NCI-H524 (cell line): ENCODE data around the gene RERE.
A peak's percentile ranks its signal among the peaks of the same experiment; 100 is the strongest.
"Not testable (repeated sequence)": the region's sequence is repeated elsewhere in the genome, so short reads cannot be mapped to it uniquely, and the experiment has no call there.

Experiments
- DNase-seq, 2 experiments: peaks; one replicate each; lab custom pipeline; 2025; lab: John Stamatoyannopoulos, UW

Gene RERE

DNA sequence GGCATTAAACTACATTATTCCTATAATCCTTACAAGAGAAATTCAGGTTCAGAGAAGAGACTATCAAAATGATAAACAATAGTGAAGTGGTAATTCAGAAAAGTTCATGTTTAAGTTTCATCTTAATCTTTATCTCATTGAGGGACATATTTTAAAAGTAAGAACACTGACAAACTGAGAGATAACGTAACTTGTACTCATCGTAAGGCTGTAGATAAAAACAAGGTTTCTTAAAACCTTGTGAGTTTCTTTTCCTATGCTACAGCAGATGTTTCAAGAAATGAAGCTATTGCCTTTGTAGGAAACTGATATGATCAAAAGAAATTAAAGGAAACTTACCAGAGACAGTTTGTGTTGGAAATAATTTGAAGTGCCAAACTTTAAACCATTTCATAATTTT lies 65.0 kb downstream of the RERE start:
- no peak for DNase-seq

DNA sequence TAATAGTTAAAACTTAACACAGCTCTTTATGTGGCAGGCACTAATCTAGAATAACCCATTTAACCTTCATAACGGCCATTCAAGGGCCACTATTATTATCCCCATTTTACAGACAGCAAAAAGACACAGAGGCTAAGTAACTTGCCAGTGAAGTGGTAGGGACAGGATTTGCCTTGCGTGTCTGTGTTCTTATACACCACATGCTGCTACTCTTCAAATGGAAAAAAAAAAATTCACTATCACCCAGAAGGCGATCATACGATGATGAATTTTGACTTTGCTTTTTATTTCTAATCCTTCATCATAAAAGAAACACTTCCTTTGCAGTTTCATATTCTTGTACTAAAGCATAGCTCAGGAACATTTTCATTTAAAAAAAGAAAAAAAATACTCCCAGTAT lies 65.5 kb downstream of the RERE start:
- peak in 1 of 2 experiments; percentile 12 for DNase-seq

DNA sequence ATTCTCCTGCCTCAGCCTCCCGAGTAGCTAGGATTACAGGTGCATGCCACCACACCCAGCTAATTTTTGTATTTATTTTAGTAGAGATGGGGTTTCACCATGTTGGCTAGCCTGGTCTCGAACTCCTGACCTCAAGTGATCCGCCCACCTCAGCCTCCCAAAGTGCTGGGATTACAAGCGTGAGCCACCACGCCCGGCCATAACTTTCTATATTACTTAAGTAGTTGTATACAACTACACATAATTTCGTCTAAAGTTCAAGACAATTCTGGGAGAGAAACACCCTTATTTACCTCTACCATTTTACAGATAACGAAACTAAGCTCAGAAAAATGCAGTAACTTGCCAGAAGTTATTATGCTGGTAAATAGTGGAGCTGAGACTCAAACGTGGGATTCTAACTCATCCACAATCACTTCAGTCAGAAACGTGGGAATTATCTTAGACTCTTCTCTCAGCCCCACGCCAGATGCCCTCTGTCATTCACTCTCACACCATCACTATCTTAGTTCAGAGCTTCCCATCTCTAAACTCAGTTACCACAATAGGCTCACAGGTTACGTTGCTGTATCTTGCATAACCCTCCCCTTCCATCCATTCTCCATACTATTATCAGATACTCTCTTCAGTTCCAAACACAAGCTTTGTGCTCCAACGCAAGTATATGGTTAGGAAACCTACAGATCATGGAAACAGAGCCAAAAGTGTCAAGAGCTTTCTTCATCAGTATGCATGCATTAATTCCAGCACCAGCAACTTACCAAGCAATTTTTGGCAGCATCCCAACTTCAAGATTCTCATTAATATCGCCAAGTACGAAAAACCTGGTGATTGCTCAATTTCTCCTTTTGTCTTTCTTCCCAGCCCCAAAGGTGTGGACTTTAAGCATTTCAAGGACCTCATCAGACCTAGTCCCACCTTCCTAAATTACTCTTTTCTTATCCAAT lies 69.3 kb downstream of the RERE start:
- DNase-seq = no peak

DNA sequence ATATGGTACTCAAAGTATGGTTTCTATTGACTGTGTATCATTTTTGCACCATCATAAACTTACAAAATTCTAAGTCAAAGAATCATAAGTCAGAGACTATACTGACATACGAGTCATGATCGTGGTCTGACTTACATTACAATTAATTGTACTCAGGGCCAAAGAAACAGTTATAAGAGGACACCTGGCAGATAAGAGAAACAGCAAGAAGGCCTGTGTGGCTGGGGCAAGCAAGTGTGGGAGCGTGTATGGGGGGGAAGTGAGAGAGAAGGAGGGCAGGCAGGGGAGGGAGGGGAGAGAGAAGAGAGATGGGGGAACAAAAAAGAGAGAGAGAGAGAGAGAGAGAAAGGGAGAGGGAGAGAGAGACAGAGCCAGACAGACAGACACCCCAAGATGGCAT lies 70.9 kb downstream of the RERE start:
- no peak for DNase-seq

DNA sequence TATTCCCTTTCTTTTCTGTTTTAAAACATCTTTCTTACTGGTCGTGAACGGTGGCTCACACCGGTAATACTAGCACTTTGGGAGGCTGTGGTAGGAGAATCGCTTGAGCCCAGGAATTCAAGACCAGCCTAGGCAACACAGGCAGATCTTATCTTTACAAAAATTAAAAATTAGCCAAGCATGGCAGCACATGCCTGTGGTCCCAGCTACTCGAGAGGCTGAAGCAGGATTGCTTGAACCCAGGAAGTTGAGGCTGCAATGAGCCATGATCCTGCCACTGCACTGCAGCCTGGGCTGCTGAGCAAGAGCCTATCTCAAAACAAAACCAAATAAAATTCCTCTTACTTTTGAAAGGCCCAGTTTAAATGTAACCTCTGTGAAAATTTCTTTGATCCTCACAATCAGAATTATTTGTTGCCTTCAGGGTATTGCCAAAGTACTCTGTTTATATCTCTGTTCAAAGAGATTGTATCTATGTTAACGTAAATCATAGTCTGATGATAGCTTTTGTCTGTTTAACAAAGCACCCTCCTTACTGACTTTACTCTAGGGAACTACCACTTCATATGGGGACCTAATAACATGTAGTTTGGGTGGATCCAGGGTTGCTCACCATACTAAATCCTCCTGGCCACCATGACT lies 71.6 kb downstream of the RERE start:
- no peak for DNase-seq

DNA sequence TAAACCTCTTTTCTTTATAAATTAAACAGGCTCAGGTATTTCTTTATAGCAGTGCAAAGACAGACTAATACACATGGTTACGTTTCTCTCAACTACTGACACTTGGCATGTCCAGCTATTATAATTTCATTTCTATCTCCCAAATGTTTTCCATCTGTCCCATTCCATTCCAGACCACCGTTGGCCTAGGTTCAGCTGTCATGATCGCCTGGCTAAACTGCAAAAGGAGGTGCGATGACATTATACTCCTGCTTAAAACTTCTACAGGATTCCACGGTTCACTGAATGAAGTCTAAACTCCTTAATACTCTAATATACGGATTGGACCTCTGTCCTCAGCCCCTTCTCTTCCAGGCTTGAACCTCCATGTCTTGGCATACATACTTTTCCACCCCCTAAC lies 72.1 kb downstream of the RERE start:
- DNase-seq = no peak

DNA sequence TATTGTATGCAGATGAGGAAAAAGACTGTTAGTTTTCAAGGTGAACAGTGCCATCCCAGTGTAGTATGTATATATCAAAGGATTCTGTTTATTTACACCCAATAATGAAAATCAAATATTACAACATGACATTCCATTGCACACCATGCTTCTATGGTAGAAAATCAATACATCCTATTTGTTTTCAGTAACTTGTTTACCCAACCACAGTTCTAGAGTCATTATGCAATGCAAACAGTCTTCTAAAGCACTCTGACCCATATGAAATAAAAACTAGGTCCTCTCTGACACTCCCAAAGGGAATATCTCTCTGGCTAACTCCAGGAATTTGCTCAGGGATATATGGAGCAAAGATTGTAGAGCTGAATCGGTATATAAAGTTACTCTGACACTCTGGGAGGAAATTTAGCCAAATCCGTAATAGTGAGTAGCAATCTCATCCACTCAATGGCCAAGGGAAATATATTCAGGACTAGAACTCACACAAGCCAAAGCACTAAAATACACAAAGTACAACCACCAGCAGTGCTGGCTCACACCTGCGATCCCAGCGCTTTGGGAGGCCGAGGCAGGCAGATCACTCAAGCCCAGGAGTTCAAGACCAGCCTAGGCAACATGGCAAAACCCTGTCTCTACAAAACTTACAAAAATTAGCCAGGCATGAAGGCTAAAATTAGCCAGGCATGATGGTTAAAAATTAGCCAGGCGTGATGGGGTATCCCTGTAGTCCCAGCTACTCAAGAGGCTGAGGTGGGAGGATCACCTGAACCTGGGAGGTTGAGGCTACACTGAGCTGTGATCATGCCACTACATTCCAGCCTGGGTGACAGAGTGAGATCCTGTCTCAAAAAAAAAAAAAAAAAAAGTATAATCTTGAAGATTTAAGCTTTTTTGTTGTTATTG lies 75.2 kb downstream of the RERE start:
- no peak for DNase-seq

DNA sequence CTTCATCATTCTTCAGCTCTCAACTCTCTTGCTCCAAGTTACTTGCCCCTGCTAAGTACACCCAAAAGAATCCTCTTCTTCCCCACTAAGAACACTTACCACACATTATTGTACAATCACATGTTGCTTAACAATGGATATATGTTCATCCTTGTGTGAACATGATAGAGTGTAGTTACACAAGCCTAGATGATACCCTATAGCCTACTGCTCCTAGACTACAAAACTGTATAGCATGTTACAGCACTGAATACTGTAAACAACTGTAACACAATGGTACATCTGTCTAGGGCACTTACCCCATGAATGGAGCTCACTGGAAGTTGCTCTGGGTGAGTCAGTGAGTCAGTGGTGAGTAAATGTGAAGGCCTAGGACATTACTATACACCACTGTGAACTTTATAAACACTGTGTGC lies 77.4 kb downstream of the RERE start:
- no peak for DNase-seq

DNA sequence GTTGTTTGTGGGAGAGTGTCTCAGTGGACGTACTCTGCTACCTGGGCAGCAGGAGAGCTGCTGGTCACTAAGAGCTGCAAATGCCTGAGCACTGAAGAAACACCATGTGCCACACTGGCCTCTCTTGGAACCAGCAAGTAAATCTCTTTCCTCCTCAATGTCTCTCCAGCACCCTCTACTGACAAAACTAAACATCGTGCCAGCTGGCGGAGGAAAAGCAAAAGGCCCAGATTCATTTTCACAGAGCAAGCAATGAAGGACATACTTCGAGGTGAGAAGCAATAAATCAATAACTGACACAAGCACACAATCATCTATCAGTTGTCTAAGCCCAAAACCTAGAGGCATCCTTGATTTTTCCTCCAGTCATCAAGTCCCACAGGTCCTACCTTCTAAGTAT lies 78.1 kb downstream of the RERE start:
- no peak for DNase-seq

DNA sequence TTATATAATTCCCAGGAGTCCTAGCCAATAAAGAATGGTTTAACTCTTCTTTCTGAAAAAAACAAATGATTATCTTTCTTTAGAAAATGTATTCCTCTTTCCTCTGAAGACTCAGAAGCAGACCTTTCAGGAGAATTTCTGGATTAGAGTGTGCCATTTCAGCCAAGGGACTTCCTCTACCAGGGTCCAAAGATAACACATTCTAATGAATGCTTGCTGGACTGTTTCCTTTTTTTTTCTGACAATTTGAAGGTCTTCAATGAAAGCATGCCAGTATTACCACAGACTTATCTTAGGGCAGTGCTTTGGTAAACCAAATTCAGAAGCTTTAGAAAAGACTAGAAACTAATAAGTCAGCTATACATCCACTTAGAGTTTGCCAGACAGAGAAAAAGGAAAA lies 80.5 kb downstream of the RERE start:
- DNase-seq = no peak

DNA sequence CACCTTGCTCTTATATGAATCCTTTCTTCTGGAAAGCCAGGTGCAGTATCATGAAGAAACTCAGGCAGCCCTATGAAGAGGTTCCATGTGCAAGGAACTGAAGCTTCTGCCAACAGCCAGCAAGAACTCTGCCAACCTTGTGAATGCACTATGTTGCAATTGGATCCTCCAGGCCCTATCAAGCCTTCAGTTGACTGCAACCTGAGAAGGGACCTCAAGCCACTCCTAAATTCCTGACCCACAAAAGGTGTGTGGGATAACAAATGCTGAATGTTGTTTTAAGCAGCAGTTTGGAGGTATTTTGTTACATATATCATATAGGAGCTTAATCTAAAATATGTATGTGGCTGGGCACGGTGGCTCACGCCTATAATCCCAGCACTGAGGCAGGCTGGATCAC lies 84.0 kb downstream of the RERE start:
- no peak for DNase-seq

DNA sequence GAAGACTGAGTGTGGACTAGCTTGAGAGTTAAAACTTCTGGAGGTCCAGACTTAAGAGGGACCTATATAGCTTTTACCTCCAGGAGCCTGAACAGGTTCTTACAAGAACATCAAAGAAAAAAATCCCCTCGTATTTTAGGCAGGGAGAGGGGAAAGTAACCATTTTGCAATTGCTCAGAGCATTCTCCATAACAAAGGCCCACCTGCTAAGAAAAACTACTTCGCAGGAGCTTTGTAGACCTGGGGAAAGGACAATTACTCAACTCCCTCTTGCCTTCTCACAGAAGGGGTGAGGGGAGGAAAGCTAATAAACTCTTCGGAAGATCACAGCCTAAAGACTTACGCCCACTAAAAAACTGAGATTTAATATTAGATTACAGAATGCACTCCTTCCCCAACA lies 86.3 kb downstream of the RERE start:
- DNase-seq = no peak

DNA sequence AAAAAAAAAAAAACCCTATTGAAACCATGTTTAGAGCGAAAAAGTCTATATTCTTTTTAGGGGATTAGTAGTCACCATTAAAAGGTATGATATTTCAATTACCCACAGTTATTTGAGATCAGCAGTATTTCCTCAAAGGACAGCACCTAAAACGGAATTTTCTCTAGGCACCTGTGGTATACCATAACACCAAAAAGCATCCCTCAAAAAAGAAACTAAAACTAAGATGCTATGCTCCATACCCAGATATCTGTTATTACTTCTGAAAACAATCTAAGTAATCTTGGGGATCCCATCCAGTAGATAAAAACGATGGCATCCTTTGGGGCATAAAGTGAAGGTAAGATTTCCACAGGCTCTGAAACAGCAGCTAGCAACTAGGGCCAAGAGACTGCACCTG lies 89.0 kb downstream of the RERE start:
- DNase-seq = no peak

DNA sequence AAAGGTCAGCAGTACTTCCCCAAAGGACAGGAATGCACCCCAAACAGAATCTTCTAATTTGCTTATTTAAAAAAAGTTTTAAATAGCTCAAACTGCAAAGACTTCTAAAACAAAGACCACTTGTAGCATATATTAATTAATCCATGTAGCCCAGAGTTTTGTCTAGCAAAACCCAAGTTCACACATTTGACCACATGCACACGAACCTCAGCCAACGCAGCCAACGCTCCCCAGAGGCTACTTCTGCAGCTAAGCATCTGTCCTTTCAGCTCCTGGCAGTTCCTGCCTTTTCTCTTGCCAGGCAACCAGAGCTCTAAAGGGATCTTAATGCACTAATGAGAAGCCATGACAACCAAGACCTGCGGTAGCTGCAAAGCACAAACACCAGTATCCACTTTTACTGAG lies 89.6 kb downstream of the RERE start:
- DNase-seq = peak; percentile 58 to 88

DNA sequence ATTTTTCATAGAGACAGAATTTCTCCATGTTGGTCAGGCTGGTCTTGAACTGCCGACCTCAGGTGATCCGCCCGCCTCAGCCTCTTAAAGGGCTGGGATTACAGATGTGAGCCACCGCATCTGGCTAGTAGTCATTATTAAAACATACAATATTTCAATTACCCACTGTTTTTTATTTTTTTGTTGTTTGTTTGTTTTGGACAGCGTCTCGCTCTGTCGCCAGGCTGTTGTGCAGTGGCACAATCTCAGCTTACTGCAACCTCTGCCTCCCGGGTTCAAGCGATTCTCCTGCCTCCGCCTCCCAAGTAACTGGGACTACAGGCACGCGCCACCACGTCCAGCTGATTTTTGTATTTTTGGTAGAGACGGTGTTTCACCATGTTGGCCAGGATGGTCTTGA lies 90.1 kb downstream of the RERE start:
- DNase-seq = not testable (repeated sequence)

DNA sequence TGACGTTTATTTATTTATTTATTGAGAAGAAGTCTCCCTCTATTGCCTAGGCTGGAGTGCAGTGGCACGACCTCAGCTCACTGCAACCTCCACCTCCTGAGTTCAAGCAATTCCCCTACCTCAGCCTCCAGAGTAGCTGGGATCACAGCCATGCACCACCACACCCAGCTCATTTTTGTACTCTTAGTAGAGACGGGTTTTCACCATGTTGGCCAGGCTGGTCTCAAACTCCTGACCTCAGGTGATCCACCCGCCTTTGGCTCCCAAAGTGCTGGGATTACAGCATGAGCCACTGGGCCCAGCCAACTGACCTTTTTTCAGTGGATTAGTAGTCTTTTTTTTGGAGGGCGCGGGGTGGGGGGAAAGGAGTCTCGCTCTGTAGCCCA lies 90.6 kb downstream of the RERE start:
- not testable (repeated sequence) for DNase-seq

DNA sequence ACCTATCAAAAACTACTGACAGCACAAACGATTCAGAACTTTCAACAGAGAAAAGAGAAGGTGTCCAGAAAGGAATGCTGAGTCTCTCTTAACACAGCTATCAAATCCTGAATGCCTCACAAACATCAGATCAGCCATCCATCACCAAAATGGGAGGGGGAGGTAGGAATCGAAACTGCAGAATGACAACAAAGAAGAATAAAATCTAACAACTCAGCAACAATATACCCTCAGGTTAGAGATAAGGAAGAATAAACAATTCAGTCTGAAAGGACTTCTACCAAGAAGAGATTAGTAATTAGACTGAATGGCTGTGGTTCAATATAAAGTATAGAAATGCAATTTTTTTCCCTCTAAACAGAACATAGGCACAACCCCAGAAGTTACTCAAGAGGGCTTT lies 94.4 kb downstream of the RERE start:
- DNase-seq = no peak

DNA sequence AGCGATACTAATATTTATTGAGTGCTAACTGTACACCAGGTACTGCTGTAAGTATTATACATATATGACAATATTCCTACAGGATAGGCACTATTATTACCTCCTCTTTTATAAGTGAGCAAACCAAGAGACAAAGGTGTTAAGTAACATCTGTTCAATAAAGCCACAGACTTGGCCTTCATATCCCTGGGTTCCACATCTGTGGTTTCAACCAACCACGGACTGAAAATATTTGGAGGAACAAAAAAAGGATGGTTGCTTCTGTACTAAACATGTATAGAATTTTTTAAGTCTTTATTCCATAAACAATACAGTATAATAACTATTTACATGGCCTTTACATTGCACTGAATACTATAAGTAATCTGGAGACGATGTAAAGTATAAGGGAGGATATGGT lies 95.1 kb downstream of the RERE start:
- no peak for DNase-seq

DNA sequence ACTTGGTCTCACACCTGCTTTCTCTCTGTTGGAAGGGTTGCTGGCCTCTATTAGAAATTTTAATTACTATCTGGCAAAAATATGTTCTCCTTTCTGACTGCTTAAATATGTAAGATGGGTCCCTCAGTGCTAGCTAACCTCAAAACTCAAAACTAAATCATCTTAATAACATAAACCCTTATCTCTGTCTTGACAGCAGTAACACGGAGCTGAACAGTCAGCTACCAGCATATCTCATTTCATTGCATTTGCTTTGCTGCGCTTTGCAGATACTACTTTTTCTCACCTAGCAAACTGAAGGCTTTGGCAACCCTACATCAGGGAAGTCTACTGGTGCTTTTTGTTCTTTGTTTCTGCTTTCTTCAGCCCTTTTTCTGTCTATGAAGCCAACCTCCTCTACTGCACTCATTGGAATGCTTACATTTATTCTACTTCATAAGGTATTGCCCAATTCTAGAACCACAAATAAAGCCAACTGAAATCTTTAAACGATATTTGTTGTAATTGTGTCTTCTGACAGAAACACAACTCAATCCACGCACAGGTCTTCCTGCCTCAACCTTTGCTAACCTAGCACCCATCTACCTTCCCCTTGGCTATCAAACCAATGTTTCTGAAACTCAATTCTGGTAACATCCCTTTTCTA lies 95.6 kb downstream of the RERE start:
- no peak for DNase-seq

DNA sequence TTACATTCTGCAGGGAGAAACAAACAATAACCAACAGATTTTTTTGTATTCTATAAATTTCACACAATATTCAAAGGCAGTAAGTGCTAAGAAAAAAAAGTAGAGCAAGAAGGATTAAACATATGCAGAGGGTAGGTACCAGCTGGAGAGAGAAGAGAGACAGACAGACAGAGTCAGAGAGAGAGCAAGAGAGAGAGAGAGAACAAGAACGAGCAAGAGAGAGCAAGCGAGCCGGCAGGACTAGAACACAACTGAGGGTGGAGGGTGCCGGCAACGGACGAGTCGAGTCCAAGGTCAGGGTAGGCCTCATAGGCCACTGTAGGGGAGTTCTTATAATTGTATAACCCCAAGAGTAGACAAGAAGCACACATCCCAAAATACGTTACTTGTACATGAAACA lies 97.1 kb downstream of the RERE start:
- DNase-seq = no peak

DNA sequence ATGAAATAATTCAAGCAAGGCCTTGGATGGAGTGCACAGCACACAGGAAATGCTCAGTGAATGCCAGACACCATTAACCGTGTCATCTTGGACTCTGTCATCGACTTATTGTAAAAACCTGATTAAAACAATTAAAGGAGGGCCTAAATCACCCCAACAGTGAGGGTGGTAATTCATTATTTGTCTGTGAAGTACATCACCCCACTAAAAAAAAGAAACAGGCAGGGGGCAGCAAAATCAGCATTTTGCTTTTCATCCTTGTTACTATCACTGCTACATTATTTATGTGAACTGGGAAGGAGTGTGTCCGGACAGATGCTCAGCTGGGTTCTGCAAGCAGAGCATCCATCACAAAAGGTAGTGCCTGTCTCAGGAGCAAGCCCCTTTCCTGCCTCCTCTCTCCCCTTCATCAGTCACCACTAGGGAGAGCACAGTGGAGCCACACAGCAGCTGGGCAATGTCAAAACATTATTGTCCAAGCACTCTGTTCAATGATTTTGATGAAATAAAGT lies 98.5 kb downstream of the RERE start:
- peak in 1 of 2 experiments; percentile 70 for DNase-seq

DNA sequence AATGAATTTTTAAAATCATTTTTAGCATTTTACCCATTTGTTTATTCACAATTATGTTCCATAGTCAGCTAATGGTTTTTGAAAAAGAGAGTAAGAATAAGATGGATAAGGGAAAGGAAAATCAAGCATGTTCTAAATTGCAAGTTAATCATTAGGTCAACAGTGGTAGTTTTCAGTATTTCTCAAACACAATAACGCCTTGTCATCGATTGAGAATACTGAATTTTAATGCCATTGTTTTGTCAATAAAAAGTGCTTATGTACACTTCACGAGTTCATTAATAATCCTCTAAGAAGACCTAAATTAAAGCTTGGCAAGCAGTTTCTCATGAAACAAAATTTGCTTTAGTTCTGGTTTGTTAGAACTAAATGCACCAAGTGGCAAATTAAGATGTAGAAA lies 100.3 kb downstream of the RERE start:
- DNase-seq = no peak
